HEK293 (cell line): ENCODE data around the gene PSMD7.

Source experiments
- KLF7 ChIP-seq: fragments of 450-650 bp; formaldehyde crosslinking; IDR thresholded peaks from 2 replicates; pipeline ENCODE4 v1.5.1; 2016; ENCODE audit warnings: missing biosample characterization, missing genetic modification characterization, borderline replicate concordance
- SETDB1 ChIP-seq: IDR thresholded peaks from one replicate; pipeline ENCODE4 v1.6.1; 2017; ENCODE audit warnings: mild to moderate bottlenecking, low read length, moderate library complexity, mixed read lengths; ENCODE audit not compliant: insufficient read length
- ZNF2 ChIP-seq: fragments of 450-650 bp; formaldehyde crosslinking; IDR thresholded peaks from 2 replicates; pipeline ENCODE4 v1.5.1; 2016; ENCODE audit warnings: missing biosample characterization, missing genetic modification characterization
- ZNF560 ChIP-seq: fragments of 450-650 bp; formaldehyde crosslinking; IDR thresholded peaks from 2 replicates; pipeline ENCODE4 v1.5.1; 2017; ENCODE audit warnings: missing biosample characterization, missing genetic modification characterization, borderline replicate concordance
- TF ChIP-seq, protein P1 (sequence below): fragments of 450-650 bp; IDR thresholded peaks from 2 replicates; pipeline ENCODE4 v1.5.1; 2018; ENCODE audit warnings: missing biosample characterization, missing genetic modification characterization
- TF ChIP-seq, protein P2 (sequence below): fragments of 450-650 bp; formaldehyde crosslinking; IDR thresholded peaks from 2 replicates; pipeline ENCODE4 v1.5.1; 2016; ENCODE audit warnings: missing biosample characterization, missing genetic modification characterization
- TF ChIP-seq, protein P3 (sequence below): fragments of 450-650 bp; formaldehyde crosslinking; IDR thresholded peaks from 2 replicates; pipeline ENCODE4 v1.5.1; 2016; ENCODE audit warnings: missing biosample characterization, missing genetic modification characterization
- TF ChIP-seq, protein P4 (sequence below): fragments of 450-650 bp; formaldehyde crosslinking; IDR thresholded peaks from 2 replicates; pipeline ENCODE4 v1.5.1; 2016; ENCODE audit warnings: missing biosample characterization, missing genetic modification characterization
- TF ChIP-seq, protein P5 (sequence below): fragments of 450-650 bp; formaldehyde crosslinking; IDR thresholded peaks from 2 replicates; pipeline ENCODE4 v1.5.1; 2016; ENCODE audit warnings: missing biosample characterization, missing genetic modification characterization, low read depth

DNA sequence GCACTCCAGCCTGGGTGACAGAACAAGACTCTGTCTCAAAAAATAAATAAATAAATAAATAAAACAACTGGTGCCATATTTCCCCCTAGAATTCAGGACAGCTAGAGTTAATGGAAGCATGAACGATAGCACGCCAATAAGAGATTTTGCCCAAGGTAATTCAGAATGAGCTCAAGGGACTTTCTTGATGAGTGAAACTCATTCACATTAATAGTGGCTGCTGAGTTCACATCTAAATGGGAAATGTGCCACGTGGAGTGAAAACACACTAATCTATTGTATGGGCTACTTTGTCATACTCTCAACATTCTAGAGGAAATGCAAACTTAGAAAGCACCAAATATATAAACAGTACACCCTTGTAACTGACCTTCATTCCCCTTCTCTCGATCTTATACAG lies 47.4 kb upstream of the PSMD7 start:
- TF ChIP-seq ZNF560: no peak
- TF ChIP-seq, protein P1, sequence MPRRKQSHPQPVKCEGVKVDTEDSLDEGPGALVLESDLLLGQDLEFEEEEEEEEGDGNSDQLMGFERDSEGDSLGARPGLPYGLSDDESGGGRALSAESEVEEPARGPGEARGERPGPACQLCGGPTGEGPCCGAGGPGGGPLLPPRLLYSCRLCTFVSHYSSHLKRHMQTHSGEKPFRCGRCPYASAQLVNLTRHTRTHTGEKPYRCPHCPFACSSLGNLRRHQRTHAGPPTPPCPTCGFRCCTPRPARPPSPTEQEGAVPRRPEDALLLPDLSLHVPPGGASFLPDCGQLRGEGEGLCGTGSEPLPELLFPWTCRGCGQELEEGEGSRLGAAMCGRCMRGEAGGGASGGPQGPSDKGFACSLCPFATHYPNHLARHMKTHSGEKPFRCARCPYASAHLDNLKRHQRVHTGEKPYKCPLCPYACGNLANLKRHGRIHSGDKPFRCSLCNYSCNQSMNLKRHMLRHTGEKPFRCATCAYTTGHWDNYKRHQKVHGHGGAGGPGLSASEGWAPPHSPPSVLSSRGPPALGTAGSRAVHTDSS (tag by site-specific recombination): no peak
- TF ChIP-seq, protein P2, sequence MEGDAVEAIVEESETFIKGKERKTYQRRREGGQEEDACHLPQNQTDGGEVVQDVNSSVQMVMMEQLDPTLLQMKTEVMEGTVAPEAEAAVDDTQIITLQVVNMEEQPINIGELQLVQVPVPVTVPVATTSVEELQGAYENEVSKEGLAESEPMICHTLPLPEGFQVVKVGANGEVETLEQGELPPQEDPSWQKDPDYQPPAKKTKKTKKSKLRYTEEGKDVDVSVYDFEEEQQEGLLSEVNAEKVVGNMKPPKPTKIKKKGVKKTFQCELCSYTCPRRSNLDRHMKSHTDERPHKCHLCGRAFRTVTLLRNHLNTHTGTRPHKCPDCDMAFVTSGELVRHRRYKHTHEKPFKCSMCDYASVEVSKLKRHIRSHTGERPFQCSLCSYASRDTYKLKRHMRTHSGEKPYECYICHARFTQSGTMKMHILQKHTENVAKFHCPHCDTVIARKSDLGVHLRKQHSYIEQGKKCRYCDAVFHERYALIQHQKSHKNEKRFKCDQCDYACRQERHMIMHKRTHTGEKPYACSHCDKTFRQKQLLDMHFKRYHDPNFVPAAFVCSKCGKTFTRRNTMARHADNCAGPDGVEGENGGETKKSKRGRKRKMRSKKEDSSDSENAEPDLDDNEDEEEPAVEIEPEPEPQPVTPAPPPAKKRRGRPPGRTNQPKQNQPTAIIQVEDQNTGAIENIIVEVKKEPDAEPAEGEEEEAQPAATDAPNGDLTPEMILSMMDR: no peak
- TF ChIP-seq, protein P3, sequence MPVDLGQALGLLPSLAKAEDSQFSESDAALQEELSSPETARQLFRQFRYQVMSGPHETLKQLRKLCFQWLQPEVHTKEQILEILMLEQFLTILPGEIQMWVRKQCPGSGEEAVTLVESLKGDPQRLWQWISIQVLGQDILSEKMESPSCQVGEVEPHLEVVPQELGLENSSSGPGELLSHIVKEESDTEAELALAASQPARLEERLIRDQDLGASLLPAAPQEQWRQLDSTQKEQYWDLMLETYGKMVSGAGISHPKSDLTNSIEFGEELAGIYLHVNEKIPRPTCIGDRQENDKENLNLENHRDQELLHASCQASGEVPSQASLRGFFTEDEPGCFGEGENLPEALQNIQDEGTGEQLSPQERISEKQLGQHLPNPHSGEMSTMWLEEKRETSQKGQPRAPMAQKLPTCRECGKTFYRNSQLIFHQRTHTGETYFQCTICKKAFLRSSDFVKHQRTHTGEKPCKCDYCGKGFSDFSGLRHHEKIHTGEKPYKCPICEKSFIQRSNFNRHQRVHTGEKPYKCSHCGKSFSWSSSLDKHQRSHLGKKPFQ (tag by site-specific recombination): no peak
- TF ChIP-seq, protein P4, sequence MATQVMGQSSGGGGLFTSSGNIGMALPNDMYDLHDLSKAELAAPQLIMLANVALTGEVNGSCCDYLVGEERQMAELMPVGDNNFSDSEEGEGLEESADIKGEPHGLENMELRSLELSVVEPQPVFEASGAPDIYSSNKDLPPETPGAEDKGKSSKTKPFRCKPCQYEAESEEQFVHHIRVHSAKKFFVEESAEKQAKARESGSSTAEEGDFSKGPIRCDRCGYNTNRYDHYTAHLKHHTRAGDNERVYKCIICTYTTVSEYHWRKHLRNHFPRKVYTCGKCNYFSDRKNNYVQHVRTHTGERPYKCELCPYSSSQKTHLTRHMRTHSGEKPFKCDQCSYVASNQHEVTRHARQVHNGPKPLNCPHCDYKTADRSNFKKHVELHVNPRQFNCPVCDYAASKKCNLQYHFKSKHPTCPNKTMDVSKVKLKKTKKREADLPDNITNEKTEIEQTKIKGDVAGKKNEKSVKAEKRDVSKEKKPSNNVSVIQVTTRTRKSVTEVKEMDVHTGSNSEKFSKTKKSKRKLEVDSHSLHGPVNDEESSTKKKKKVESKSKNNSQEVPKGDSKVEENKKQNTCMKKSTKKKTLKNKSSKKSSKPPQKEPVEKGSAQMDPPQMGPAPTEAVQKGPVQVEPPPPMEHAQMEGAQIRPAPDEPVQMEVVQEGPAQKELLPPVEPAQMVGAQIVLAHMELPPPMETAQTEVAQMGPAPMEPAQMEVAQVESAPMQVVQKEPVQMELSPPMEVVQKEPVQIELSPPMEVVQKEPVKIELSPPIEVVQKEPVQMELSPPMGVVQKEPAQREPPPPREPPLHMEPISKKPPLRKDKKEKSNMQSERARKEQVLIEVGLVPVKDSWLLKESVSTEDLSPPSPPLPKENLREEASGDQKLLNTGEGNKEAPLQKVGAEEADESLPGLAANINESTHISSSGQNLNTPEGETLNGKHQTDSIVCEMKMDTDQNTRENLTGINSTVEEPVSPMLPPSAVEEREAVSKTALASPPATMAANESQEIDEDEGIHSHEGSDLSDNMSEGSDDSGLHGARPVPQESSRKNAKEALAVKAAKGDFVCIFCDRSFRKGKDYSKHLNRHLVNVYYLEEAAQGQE (tag by site-specific recombination): no peak
- no peak for TF ChIP-seq KLF7
- TF ChIP-seq, protein P5, sequence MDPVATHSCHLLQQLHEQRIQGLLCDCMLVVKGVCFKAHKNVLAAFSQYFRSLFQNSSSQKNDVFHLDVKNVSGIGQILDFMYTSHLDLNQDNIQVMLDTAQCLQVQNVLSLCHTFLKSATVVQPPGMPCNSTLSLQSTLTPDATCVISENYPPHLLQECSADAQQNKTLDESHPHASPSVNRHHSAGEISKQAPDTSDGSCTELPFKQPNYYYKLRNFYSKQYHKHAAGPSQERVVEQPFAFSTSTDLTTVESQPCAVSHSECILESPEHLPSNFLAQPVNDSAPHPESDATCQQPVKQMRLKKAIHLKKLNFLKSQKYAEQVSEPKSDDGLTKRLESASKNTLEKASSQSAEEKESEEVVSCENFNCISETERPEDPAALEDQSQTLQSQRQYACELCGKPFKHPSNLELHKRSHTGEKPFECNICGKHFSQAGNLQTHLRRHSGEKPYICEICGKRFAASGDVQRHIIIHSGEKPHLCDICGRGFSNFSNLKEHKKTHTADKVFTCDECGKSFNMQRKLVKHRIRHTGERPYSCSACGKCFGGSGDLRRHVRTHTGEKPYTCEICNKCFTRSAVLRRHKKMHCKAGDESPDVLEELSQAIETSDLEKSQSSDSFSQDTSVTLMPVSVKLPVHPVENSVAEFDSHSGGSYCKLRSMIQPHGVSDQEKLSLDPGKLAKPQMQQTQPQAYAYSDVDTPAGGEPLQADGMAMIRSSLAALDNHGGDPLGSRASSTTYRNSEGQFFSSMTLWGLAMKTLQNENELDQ (tag by site-specific recombination): no peak
- no peak for TF ChIP-seq SETDB1
- TF ChIP-seq ZNF2: no peak
